NCI-H1092 treated with DMSO at 0.1 percent for 48 hours (cell line): ENCODE data around the gene TUBA4A.
"Not testable (repeated sequence)": the region's sequence is repeated elsewhere in the genome, so short reads cannot be mapped to it uniquely, and the experiment has no call there.

Experiments
- DNase-seq: peaks from one replicate; lab custom pipeline; 2025; lab: John Stamatoyannopoulos, UW

TUBA4A gene

GRCh38 chr2:219253753-219254589 is at the start of gene TUBA4A:
TSS of gene TUBA4A (minus strand) at chr2:219253918. CDS start at chr2:219253858, 60 bp downstream.
- DNase-seq, result peak; percentile 35

- no peak for DNase-seq
These were observed 48.8 kb upstream of the TUBA4A start for GRCh38 chr2:219302412-219302968.

GRCh38 chr2:219300022-219300421 is 46.3 kb upstream of the TUBA4A start:
- DNase-seq, result no peak

DNA sequence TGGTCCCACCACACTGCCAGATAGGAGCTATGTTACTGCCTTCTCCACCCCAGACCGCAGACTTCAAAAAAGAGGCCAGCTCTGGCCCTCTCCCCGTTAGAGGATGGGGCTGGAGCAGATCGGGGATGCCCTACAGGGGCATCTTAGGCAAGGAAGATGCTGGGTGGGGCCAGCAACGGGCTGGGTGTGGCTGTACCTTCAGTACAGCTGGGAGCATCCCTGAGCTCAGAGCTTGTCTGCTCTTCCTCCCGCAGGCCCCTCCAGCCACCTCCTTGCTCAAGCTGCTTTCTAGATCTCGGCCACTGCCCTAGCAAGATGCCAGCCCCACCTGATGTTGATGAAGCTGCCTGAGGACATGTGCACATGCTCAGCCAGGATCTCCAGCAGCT is 45.6 kb upstream of the TUBA4A start:
- DNase-seq, result no peak

GRCh38 chr2:219298759-219299371 is 45.1 kb upstream of the TUBA4A start:
- DNase-seq, result peak; percentile 54

DNA sequence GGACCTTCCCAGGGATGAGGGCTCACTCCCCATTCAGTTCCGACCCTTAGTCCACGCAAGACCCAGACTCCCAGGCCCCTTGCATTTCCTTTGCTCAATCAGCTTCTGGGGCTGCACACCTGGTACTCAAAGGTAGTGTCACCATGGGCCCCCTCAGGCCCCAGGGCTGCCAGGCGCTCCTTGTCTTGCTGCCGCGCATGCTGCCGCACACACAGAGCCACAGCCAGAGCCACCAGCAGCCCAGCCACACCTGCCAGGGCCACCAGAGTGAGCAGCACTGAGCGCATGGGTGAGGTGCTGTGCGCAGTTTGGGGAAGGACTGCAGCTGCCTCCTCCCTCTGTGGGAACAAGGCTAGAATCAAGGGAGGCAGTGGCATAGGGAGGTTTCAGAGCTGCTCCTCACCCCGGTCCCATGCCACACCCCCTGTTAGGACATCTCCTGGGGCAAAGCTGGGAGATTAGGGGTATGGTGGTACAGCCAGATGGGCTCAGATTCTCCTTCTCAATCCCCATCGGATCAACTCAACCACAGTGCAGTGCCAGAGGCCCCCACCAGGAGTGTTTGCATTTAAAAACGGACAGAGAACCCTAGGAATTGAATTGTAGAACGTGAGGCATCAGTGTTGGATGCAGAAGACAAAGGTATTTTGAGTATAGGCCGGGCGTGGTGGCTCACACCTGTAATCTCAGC is 44.2 kb upstream of the TUBA4A start:
- no peak for DNase-seq

- no peak for DNase-seq
These were observed 43.1 kb upstream of the TUBA4A start for GRCh38 chr2:219296631-219297391.

DNA sequence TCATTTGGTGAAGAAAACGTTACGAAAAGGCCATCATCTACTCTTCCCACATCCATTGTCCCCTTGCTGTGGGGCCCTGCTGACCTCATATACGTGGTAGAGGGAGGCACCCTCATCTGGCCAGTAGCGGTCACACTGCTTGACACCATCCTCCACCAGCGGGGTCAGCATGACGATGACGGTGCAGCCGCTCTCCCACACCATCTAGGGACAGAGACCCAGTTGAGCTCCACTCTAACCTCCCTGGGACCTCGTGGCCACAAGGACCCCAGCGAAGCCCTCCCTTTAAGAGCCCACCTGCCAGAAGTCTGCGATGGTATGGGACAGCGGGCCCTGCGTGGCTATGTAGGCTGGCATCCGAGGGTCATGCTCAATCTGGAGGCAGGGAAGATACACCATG is 42.4 kb upstream of the TUBA4A start:
- DNase-seq, result no peak

- peak; percentile 53 for DNase-seq
These were observed 40.9 kb upstream of the TUBA4A start for GRCh38 chr2:219294356-219295351.

GRCh38 chr2:219293736-219294231 is 40.1 kb upstream of the TUBA4A start:
- no peak for DNase-seq

DNA sequence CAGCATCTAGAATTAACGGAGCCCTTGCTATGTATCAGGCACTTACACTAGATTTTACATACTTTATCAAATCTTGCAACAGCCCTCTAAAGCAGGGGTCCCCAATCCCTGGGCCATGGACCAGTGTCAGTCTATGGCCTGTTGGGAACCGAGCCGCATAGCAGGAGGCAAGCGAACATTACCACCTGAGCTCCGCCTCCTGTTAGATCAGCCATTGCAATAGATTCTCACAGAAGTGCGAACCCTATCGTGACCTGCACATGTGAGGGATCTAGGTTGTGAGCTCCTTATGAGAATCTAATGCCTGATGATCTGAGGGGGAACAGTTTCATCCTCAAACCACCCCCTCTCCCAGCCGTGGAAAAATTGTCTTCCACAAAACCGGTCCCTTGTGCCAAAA is 38.9 kb upstream of the TUBA4A start:
- no peak for DNase-seq

GRCh38 chr2:219291910-219292490 is 38.3 kb upstream of the TUBA4A start:
- DNase-seq, result no peak

DNA sequence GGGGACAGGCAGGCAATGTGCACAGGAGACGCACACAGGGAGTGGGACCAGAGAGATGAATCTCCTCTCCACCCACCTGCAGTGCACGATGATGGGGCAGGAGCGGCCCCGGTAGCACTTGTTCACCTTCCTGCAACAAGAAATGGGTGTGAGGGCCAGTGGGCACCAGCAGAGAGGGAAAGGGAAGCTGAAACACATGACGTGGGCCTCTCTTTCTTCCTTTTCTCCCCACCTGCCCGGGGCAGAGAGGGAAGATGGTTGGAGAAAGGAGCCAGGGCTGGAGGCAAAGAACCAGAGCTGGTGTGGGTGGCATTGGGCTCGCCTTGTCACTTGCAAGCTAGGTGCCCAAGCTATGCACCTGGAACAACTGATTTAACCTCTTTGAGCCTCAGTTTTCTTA is 37.7 kb upstream of the TUBA4A start:
- DNase-seq, result no peak

DNA sequence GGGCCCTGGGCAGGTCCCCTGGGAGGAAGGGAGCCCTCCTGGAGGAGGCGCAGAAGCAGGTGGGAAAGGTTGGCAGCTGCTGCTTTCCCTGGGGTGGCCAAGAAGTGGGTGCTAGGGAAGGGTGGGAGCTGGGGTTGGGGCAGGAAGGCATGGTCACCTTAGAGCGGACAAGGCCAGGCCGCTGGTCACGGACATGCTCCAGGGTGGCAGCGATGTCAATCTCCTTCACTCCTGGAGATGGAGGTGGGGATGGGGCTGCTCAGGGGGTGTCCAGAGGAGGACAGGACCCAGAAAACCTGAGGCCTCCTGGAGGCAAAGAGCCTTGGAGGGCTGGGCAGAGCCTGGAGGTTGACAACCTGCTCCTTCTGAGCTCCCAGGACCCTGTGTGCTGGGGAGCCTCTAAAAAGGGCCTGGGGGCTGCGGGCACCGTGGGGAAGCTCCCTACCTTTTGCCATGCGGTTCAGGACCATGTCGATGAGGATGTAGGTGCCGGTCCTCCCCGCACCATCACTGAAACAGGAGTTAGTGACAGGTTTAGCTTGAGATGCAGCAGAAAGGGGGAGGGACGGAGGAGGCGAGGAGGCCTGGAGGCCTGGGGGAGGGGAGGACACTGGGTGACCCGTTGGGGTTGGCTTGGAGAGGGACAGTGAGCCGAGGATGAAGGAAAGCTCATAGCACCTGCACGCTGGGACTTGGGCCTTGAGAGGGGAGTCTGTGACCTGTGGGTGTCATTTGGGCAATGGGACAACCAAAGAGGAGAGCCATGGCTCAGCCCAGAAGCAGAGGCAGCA is 36.9 kb upstream of the TUBA4A start:
- no peak for DNase-seq

GRCh38 chr2:219289537-219290361 is 36.0 kb upstream of the TUBA4A start:
- peak; percentile 20 for DNase-seq

GRCh38 chr2:219289195-219289536 is 35.4 kb upstream of the TUBA4A start:
- peak; percentile 20 for DNase-seq

DNA sequence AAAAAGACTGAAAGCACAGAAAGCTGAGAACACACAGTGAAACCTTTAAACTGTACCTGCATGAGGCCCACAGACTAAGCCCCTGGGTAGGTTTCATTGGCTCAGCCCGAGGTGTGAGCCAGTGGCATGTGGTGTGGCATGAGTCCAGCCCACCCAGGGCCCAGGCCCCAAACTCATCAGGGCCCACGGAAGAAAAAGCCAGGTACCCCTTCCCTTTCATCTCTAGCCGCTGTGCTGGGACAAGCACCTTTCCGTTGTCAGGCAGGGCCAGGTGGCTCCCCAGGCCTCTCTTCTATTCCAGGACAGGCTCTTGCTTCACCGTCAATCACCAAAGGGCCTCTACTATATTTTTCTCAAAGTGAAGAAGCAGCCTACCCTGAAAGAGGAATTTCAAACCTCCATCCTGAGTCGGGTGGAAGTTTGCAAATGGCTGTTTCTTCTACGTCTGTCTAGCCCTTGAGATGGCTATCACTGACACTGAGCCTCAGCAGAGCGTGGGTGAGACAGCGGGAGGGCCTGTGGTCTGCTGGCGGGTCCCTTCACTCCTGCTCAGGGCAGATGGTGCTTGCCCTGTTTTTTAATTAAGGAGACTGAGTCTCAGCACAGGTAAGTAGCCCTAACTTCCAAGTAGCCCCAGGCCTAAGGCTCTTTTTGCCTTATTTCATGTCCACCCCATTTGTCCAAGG is 34.0 kb upstream of the TUBA4A start:
- no peak for DNase-seq

DNA sequence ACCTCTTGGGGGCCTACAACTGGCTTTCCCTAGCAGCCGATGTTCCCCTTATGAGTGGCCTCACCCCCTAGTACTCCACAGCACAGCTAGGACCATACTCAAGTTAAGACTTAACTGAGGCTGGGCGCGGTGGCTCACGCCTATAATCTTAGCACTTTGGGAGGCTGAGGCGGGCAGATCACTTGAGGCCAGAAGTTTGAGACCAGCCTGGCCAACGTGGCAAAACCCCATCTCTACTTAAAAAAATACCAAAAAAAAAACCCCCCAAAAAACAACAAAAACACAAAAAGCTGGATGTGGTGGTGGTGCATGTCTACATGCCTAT is 33.4 kb upstream of the TUBA4A start:
- not testable (repeated sequence) for DNase-seq
